ENCODE measurements around the gene OR2V2.

OR2V2 gene

GRCh38 chr5:181130832-181131496 is 16.4 kb upstream of the OR2V2 start, which contains the start of gene OR2V1:
OR2V1 (minus strand) TSS chr5:181131169; CDS start chr5:181125304, 5,865 bp downstream.
- Histone ChIP-seq H3K27ac (ENCODE audit: low read depth, low read length) (no peak within 1 kb of the TSS), H3K9me2 (replicated peaks; ENCODE audit: control insufficient read depth, low read length) (no peaks in the 10 kb centered on the region), H4K20me1 (ENCODE audit: control insufficient read depth, insufficient read depth, low read depth, low read length) (no peaks in the 10 kb centered on the region), H3K4me3 (ENCODE audit: low read length) (no peak within 1 kb of the TSS), H3K9me3 (ENCODE audit: control insufficient read depth, insufficient read depth, low read length) (no peaks in the 10 kb centered on the region), H3K36me3 (ENCODE audit: control insufficient read depth, low read length) (no peaks in the 10 kb centered on the region), H3K4me1 (ENCODE audit: control insufficient read depth, low read length) (no peaks in the 10 kb centered on the region), H3K27me3 (ENCODE audit: control insufficient read depth, low read length) (peaks cover 18% of the 10 kb centered on the region), H3K79me2 (ENCODE audit: control insufficient read depth, low read length) (no peaks in the 10 kb centered on the region), H3F3A (ENCODE audit: control insufficient read depth, insufficient read depth) (no peaks in the 10 kb centered on the region), H3K4me2 (ENCODE audit: low read length) (no peak within 1 kb of the TSS)
- TF ChIP-seq CTCF (IDR thresholded peaks at IDR 0.05; ENCODE audit: low read depth, low read length, poor library complexity, severe bottlenecking) (no peak), EZH2phosphoT487 (IDR thresholded peaks at IDR 0.05; ENCODE audit: borderline replicate concordance, low read length) (no peak)

GRCh38 chr5:181131514-181131913 is 15.9 kb upstream of the OR2V2 start:
- Histone ChIP-seq H3K27ac (ENCODE audit: low read depth, low read length) (no peak overlapping the region), H3K27me3 (ENCODE audit: control insufficient read depth, low read length) (peaks cover 16% of the 10 kb centered on the region), H3K4me1 (ENCODE audit: control insufficient read depth, low read length) (no peaks in the 10 kb centered on the region), H3K36me3 (ENCODE audit: control insufficient read depth, low read length) (no peaks in the 10 kb centered on the region), H3K9me2 (replicated peaks; ENCODE audit: control insufficient read depth, low read length) (no peaks in the 10 kb centered on the region), H3K4me2 (ENCODE audit: low read length) (no peak overlapping the region), H4K20me1 (ENCODE audit: control insufficient read depth, insufficient read depth, low read depth, low read length) (no peaks in the 10 kb centered on the region), H3K4me3 (ENCODE audit: low read length) (no peak overlapping the region), H3K79me2 (ENCODE audit: control insufficient read depth, low read length) (no peaks in the 10 kb centered on the region), H3K9me3 (ENCODE audit: control insufficient read depth, insufficient read depth, low read length) (no peaks in the 10 kb centered on the region), H3F3A (ENCODE audit: control insufficient read depth, insufficient read depth) (no peaks in the 10 kb centered on the region)
- TF ChIP-seq EZH2phosphoT487 (IDR thresholded peaks at IDR 0.05; ENCODE audit: borderline replicate concordance, low read length) (no peak), CTCF (IDR thresholded peaks at IDR 0.05; ENCODE audit: low read depth, low read length, poor library complexity, severe bottlenecking) (no peak)

- no peak for TF ChIP-seq EZH2phosphoT487 (IDR thresholded peaks at IDR 0.05; ENCODE audit: borderline replicate concordance, low read length)
- no peak for TF ChIP-seq CTCF (IDR thresholded peaks at IDR 0.05; ENCODE audit: low read depth, low read length, poor library complexity, severe bottlenecking)
- H3K9me3 ChIP-seq (ENCODE audit: control insufficient read depth, insufficient read depth, low read length): no peaks in the 10 kb centered on the region
- H3K4me3 ChIP-seq (ENCODE audit: low read length): no peak overlapping the region
- H3K4me1 ChIP-seq (ENCODE audit: control insufficient read depth, low read length): no peaks in the 10 kb centered on the region
- H3K4me2 ChIP-seq (ENCODE audit: low read length): no peak overlapping the region
- H3K36me3 ChIP-seq (ENCODE audit: control insufficient read depth, low read length): no peaks in the 10 kb centered on the region
- no peaks in the 10 kb centered on the region for H3K79me2 ChIP-seq (ENCODE audit: control insufficient read depth, low read length)
- no peak overlapping the region for H3K27ac ChIP-seq (ENCODE audit: low read depth, low read length)
- no peaks in the 10 kb centered on the region for H3F3A ChIP-seq (ENCODE audit: control insufficient read depth, insufficient read depth)
- H3K27me3 ChIP-seq (ENCODE audit: control insufficient read depth, low read length): peaks cover 12% of the 10 kb centered on the region
- H4K20me1 ChIP-seq (ENCODE audit: control insufficient read depth, insufficient read depth, low read depth, low read length): no peaks in the 10 kb centered on the region
- no peaks in the 10 kb centered on the region for H3K9me2 ChIP-seq (replicated peaks; ENCODE audit: control insufficient read depth, low read length)
Observed at GRCh38 chr5:181133083-181133482, 14.3 kb upstream of the OR2V2 start.

All from DOHH2 (cell line).